HuH-7 (cell line): ENCODE measurements around the gene CPED1.
"Not testable (repeated sequence)": the region's sequence is repeated elsewhere in the genome, so short reads cannot be mapped to it uniquely, and the experiment has no call there.

Source experiments
- DNase-seq: peaks from one replicate; pipeline ENCODE4 v3.0.0; 2011; ENCODE audit warnings: low spot score

Gene CPED1

GRCh38 chr7:121153411-121153810 is 164.9 kb downstream of the CPED1 start:
- DNase-seq, result no peak

GRCh38 chr7:121153995-121154394 is 165.5 kb downstream of the CPED1 start:
- DNase-seq, result no peak

GRCh38 chr7:121156825-121157224 is 168.3 kb downstream of the CPED1 start:
- DNase-seq, result no peak

- no peak for DNase-seq
These were observed 168.8 kb downstream of the CPED1 start for GRCh38 chr7:121157341-121157751.

- DNase-seq, result no peak
These were observed 169.5 kb downstream of the CPED1 start for GRCh38 chr7:121157885-121158590.

GRCh38 chr7:121158665-121159064 is 170.2 kb downstream of the CPED1 start:
- no peak for DNase-seq

- DNase-seq, result no peak
These were observed 171.0 kb downstream of the CPED1 start for GRCh38 chr7:121159553-121159952.

- DNase-seq, result no peak
These were observed 171.9 kb downstream of the CPED1 start for GRCh38 chr7:121160150-121161008.

- DNase-seq, result no peak
These were observed 175.2 kb downstream of the CPED1 start for GRCh38 chr7:121163699-121164098.

- DNase-seq, result no peak
These were observed 175.7 kb downstream of the CPED1 start for GRCh38 chr7:121164247-121164646.

- no peak for DNase-seq
These were observed 178.4 kb downstream of the CPED1 start for GRCh38 chr7:121166916-121167315.

GRCh38 chr7:121167971-121168370 is 179.5 kb downstream of the CPED1 start:
- no peak for DNase-seq

- no peak for DNase-seq
These were observed 181.0 kb downstream of the CPED1 start for GRCh38 chr7:121169469-121169868.

GRCh38 chr7:121172484-121172883 is 184.0 kb downstream of the CPED1 start:
- no peak for DNase-seq

GRCh38 chr7:121175826-121176225 is 187.3 kb downstream of the CPED1 start:
- DNase-seq, result no peak

GRCh38 chr7:121178452-121178851 is 189.9 kb downstream of the CPED1 start:
- DNase-seq, result no peak

GRCh38 chr7:121178869-121179497 is 190.5 kb downstream of the CPED1 start:
- DNase-seq, result no peak

- no peak for DNase-seq
These were observed 192.0 kb downstream of the CPED1 start for GRCh38 chr7:121180436-121181063.

GRCh38 chr7:121181357-121181756 is 192.8 kb downstream of the CPED1 start:
- DNase-seq, result no peak

GRCh38 chr7:121182281-121182680 is 193.8 kb downstream of the CPED1 start:
- DNase-seq, result no peak

- no peak for DNase-seq
These were observed 194.4 kb downstream of the CPED1 start for GRCh38 chr7:121182902-121183301.

- not testable (repeated sequence) for DNase-seq
These were observed 195.4 kb downstream of the CPED1 start for GRCh38 chr7:121183883-121184282.
